HK-2 (cell line): ENCODE results near the gene PARVB.

ENCODE experiments used
- DNase-seq: peaks from one replicate; pipeline ENCODE4 v3.0.0-alpha.2; 2018; ENCODE audit not compliant: unreplicated experiment

PARVB gene

DNA sequence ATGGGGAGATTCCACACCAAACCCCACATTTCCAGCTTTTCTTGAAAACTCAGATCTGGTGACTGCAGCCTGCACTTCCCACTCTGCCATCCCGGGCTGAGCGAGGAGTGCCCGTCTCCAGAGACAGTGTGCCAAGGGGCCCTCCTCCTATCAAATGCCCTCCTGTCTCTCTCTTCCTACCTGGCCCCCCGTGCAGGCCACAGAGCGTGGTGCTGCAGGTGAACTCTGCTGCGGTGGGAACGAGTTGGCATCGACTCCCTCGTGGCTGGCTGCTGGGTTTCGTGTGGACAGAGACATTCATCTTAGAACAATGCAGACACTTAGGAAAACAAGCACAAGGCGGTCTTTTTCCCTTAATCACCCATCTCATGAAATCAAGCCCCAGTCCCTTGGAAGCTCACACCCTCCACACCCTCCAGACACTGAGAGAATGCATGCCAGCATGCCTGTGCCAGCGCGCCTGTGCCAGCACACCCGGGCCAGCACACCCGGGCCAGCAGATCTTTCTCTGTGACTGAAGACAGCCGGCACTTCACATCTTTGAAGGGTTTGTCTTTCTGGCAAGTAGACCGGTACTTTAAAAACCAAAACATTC lies 65.0 kb downstream of the PARVB start:
- no peak for DNase-seq

DNA sequence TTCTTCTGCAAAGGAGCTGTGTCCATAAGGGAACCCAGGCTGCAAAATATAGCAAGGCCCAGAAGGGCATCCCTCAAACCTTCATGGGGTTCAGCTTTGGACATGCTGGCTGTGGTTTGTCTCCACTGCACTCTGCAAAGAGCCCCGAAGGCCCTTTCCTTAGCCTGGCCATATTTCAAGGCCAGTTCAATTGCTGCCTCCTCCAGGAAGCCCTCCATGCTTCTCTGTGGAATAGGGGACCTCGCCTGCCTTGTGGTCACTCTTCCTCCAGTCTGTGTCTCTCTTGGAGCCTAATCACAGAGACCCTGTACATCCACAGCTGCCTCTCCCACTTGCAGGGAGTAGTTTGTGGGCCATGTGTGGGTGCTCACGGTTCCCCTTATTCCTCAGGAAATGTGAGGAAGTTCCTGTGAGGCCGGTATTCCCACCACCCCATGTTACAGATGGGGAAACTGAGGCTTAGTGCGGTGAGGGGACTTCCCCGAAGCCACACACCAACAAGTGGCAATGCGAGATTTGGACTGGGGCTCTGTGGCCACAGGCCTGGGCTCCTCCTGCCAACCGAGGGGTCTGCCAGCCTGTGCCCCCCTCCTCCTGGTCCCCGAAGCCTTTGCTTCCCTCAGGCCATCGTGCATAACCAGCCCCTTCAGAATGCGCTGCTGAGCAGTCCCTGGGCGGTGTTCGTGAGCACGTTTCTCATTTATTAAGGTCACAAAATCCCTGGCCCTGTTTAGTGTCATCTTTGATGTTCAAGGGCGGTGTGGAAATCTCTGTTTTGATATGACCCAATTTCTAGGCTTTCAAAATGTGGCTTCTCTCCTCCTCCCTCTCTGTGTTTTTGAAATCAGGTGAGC lies 65.8 kb downstream of the PARVB start:
- no peak for DNase-seq

DNA sequence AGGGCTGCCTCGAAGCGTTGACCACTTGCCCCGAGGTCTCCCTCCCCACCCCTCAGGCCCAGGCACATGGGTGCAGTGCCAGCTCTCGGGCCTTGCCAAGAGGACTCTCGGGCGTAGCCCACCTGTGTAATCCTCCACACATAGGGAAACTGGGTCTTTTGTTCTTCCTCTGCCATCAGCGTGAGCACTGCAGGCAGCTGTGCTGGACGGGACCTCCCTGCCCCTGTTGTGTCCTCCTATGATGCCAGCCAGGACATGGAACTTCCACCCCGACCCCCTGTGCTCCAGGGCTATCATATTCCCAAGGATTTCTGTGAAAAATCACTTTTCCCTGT lies 66.4 kb downstream of the PARVB start:
- no peak for DNase-seq

DNA sequence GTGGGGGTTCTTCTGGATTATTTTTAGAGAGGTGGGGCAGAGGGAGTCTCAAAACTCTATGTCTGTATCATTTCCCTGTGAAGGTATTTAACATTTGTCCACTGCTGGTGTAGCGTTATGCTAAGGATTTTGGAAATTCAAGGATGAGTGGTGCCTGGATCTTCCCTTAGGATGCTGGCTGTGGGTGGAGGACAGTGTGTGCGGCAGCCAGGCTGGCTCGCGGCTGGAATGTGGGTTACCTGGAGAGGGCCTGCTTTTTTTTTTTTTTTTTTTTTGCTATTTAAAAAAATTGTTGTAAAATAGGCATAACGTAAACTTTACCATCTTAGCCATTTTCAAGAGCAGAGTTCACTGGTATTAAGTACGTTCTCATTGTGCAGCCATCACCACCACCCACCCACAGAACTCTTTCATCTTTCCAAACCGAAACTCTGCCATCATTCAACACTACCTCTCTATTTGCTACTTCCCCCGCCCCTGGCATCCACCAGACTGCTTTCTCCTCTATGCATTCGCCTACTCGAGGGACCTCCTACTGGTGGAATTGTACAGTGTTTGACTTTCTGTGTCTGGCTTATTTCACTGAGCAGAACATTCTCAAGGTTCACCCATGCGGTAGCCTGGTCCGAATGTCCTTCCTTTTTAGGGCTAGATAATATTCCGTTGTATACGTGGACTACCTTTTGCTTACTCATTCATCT lies 67.1 kb downstream of the PARVB start:
- DNase-seq: no peak

- DNase-seq: no peak
These were observed 67.6 kb downstream of the PARVB start for GRCh38 chr22:44091751-44092150.

- DNase-seq: no peak
These were observed 68.6 kb downstream of the PARVB start for GRCh38 chr22:44092636-44093220.

DNA sequence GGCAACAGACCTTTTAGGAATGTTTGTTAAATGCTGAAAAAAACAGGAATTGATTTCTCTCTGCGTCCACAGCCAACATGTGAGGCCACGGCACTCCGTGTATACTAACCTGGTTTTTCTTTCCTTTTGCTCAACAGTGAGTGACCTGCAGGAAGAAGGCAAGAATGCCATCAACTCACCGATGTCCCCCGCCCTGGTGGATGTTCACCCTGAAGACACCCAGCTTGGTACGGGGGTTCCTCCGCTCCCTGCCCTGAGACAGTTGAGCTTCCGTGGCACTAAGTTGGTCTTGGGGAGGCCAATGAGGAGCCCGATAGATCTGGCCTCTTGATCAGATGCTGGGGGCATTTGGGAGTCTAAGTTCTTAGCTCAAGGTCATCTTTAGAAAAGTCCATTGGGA lies 69.7 kb downstream of the PARVB start:
- DNase-seq: no peak

GRCh38 chr22:44094751-44095302 lies 70.7 kb downstream of the PARVB start:
- DNase-seq: no peak

GRCh38 chr22:44096736-44097135 lies 72.6 kb downstream of the PARVB start:
- no peak for DNase-seq

GRCh38 chr22:44097263-44098020 lies 73.3 kb downstream of the PARVB start:
- DNase-seq: no peak

DNA sequence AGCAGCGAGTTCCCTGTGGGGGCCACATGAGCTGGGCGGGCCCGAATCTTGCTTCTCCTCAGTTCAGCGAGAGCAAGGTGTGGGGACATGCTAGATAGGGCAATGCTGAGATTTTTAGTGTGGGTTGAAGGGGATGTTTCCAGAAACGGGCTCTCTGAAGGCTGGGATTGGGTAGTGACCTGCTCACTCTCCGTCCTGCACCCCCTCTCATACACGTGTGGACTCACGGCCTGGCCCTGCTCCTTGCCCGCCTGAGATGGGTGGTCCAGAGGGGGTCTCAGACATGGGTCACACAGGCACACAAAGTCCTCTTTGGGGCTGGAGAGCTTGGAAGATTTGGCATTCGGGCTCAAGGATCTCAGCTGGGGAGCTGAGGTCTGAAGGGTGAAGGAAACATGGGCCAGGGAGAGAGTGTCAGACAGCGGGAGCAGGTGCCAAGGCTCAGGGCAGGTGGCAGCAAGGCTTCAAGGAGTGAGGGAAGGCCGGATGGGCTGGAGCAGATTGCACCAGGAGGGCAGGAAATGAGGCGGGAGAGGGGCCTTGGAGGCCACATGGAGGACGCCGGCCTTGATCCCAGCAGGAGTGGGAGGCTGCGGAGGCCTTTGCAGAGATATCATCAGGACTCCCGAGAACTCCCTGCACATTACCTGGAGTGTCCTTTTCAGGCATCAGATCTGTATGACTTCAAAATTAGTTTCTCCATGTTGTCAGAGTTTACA lies 74.1 kb downstream of the PARVB start:
- DNase-seq: no peak

GRCh38 chr22:44098966-44099530 lies 74.9 kb downstream of the PARVB start:
- no peak for DNase-seq

DNA sequence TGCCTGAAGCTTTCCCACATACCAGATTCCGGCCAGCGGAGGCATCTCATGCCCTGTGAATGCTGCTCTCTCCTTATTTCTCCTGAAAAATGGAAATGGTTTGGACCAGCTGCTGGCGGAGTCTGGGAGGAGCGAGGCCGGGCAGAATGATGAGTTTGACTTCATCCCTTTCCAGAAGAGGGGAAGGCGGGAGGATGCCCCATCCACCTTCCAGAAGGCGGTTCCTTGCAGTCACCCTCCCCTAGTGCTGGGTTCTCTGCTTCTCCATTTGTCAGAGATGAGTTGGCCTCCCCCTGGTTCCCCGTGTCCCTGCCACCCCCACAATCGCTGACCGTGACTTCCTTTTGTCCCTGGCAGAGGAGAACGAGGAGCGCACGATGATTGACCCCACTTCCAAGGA lies 75.6 kb downstream of the PARVB start:
- DNase-seq: no peak

- DNase-seq: no peak
These were observed 76.3 kb downstream of the PARVB start for GRCh38 chr22:44100411-44100810.

DNA sequence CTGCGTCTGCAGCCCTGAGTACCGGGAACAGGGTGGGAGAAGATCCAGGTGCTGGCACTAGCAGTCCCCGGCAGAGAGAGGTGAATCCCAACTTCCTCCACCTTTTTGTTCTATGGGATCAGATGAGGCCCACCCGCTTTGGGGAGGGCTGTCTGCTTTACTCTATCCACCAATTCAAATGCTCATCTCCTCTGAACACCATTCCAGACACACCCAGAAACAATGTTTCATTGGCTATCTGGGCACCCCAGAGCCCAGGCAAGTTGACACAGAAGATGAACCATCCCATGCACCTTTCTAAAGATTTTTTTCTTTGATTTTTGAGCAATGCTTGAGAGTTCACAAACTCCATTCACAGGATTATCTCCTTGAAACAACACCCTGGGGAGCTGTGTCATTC lies 78.0 kb downstream of the PARVB start:
- DNase-seq: no peak

GRCh38 chr22:44102856-44103255 lies 78.8 kb downstream of the PARVB start:
- no peak for DNase-seq

GRCh38 chr22:44103735-44104480 lies 79.8 kb downstream of the PARVB start:
- DNase-seq: no peak

DNA sequence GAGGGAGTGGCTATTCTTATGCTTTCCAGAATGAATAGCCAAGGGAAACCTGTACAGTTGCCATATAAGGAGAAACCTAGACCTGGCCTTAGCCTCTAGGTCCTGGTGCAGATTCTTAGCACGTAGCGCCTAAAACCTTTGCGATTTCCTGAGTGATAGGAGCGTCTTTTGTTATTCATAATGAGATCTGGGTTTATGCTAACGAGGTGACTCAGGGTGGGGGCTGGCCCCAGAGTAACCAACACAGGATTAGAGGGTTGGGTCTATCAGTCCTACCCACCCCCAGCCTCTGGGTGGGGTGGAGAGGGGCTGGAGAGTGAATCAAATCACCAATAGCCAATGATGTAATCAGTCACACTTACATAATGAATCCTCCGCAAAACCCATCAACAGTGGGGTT lies 83.2 kb downstream of the PARVB start:
- no peak for DNase-seq

GRCh38 chr22:44108076-44108475 lies 84.0 kb downstream of the PARVB start:
- DNase-seq: no peak
